Caco-2 (cell line): Measurements from ENCODE around the gene MYH15. TPM values are rescaled to one million over a fixed set of nuclear protein-coding genes. Genes with fewer than 3 reads are reported as not detected.

ENCODE experiments used
- BruUV-seq: library from RNA; stranded (reverse); fragments of 400-500 nt; replicated peaks from 2 replicates; lab custom pipeline; 2021; lab: Mats Ljungman, UMichigan
- CTCF ChIA-PET: fragments of 300-600 bp; sonication (Branson Sonifier 250); formaldehyde crosslinking; loops from one replicate; lab custom pipeline; 2022; ENCODE audit warnings: antibody characterized with exemption; lab: Charles Lee
- POLR2A ChIA-PET: fragments of 300-600 bp; sonication (Branson Sonifier 250); formaldehyde crosslinking; loops from one replicate; lab custom pipeline; 2022; ENCODE audit warnings: antibody characterized with exemption; lab: Charles Lee
- DNase-seq, 2 experiments: peaks; one replicate each; pipeline versions ENCODE4 v3.0.0 to v3.0.0-alpha.2; 2020 to 2022
- H3K27me3 ChIP-seq: replicated peaks from 2 replicates; pipeline ENCODE4 v1.6.0; 2011; ENCODE audit warnings: low read length; ENCODE audit not compliant: control insufficient read depth, insufficient read depth
- H3K36me3 ChIP-seq: 2 replicates; pipeline ENCODE4 v1.5.1; 2011; ENCODE audit warnings: low read length; ENCODE audit not compliant: control insufficient read depth, insufficient read depth
- H3K4me1 ChIP-seq: fragments of 250-450 bp; sonication (Bioruptor Pico); 2 replicates; pipeline ENCODE4 v1.5.1; 2020; ENCODE audit warnings: mild to moderate bottlenecking
- H3K4me3 ChIP-seq: 2 replicates; pipeline ENCODE4 v1.5.1; 2011; ENCODE audit warnings: low read depth, mild to moderate bottlenecking, control low read depth, low read length
- H3K9me3 ChIP-seq: fragments of 250-450 bp; sonication (Bioruptor Pico); 2 replicates; pipeline ENCODE4 v1.5.1; 2020; ENCODE audit warnings: mild to moderate bottlenecking, moderate library complexity
- H3K27ac Mint-ChIP-seq: one replicate; pipeline ENCODE4 v1.8.0; 2022; ENCODE audit warnings: mixed read lengths; ENCODE audit not compliant: unreplicated experiment
- H3K27me3 Mint-ChIP-seq: one replicate; pipeline ENCODE4 v1.8.0; 2022; ENCODE audit warnings: mixed read lengths; ENCODE audit not compliant: insufficient read depth, unreplicated experiment
- H3K36me3 Mint-ChIP-seq: one replicate; pipeline ENCODE4 v1.8.0; 2022; ENCODE audit warnings: mild to moderate bottlenecking, mixed read lengths; ENCODE audit not compliant: insufficient read depth, unreplicated experiment
- H3K4me1 Mint-ChIP-seq: one replicate; pipeline ENCODE4 v1.8.0; 2022; ENCODE audit warnings: low read depth, mixed read lengths; ENCODE audit not compliant: unreplicated experiment
- H3K4me3 Mint-ChIP-seq: one replicate; pipeline ENCODE4 v1.8.0; 2022; ENCODE audit warnings: mild to moderate bottlenecking, moderate library complexity, mixed read lengths; ENCODE audit not compliant: unreplicated experiment
- H3K9me3 Mint-ChIP-seq: one replicate; pipeline ENCODE4 v1.8.0; 2022; ENCODE audit warnings: mixed read lengths; ENCODE audit not compliant: unreplicated experiment
- CTCF ChIP-seq, 2 experiments: fragments of 200-600 bp in 1 of 2; IDR thresholded peaks; 1 replicate in 1 of 2; 2 replicates in 1 of 2; pipeline versions ENCODE4 v1.5.1 to v1.8.0; 2011 to 2022; ENCODE audit warnings: antibody characterized with exemption in 1 of 2, control low read depth in 1 of 2, inconsistent platforms in 1 of 2, low read depth in 1 of 2, low read length in 1 of 2, mild to moderate bottlenecking in 1 of 2, moderate library complexity in 1 of 2; ENCODE audit not compliant: insufficient read depth in 1 of 2, severe bottlenecking in 1 of 2, unreplicated experiment in 1 of 2
- intact Hi-C: fragments of 100-400 bp; cut with micrococcal nuclease; formaldehyde crosslinking; loops from one replicate; pipeline ENCODE4 v1.10.0; 2022; ENCODE audit not compliant: unreplicated experiment
- total RNA-seq: library from RNA; stranded (reverse); gene quantifications from 2 replicates; pipeline ENCODE4 v1.2.3, GENCODE V29; 2022

The MYH15 gene
- total RNA-seq, 1 experiment from 2014 or later, result 0.25 TPM

- Mint-ChIP-seq H3K4me3 (no peak overlapping the region), H3K9me3 (no peaks in the 10 kb centered on the region), H3K27me3 (peaks cover 6% of the 10 kb centered on the region), H3K27ac (no peak overlapping the region), H3K36me3 (no peaks in the 10 kb centered on the region), H3K4me1 (no peaks in the 10 kb centered on the region)
- Histone ChIP-seq H3K36me3 (no peaks in the 10 kb centered on the region), H3K4me3 (no peak overlapping the region), H3K9me3 (no peaks in the 10 kb centered on the region), H3K4me1 (no peaks in the 10 kb centered on the region), H3K27me3 (no peaks in the 10 kb centered on the region; the same call in 1 of the 2 replicates)
- no peak for TF ChIP-seq CTCF (IDR thresholded peaks at IDR 0.05; ENCODE audit: insufficient read depth in 1 of 2, low read depth in 1 of 2, low read length in 1 of 2, severe bottlenecking in 1 of 2, unreplicated experiment in 1 of 2)
- ChIA-PET CTCF (interaction anchor here (1.7 kb wide), 1 partner anchor 10 kb away, joined by 7 read pairs; no protein-coding TSS in a partner anchor), POLR2A (no interaction called here)
- intact Hi-C loops, result loop anchor here (10.0 kb wide), 1 partner anchor 177 kb away; no protein-coding TSS in a partner anchor
- no peak for DNase-seq
- no TSS peak for BruUV-seq
Measured at GRCh38 chr3:108487439-108487838, 23.0 kb downstream of the MYH15 start.

GRCh38 chr3:108486941-108487340 lies 23.5 kb downstream of the MYH15 start:
- no peak for DNase-seq
- TF ChIP-seq CTCF (IDR thresholded peaks at IDR 0.05; ENCODE audit: insufficient read depth in 1 of 2, low read depth in 1 of 2, low read length in 1 of 2, severe bottlenecking in 1 of 2, unreplicated experiment in 1 of 2), result no peak
- Histone ChIP-seq H3K9me3 (no peaks in the 10 kb centered on the region), H3K36me3 (no peaks in the 10 kb centered on the region), H3K4me3 (no peak overlapping the region), H3K27me3 (no peaks in the 10 kb centered on the region; the same call in 1 of the 2 replicates), H3K4me1 (no peaks in the 10 kb centered on the region)
- no peak overlapping the region for H3K27ac Mint-ChIP-seq
- POLR2A ChIA-PET, result no interaction called here
- CTCF ChIA-PET, result interaction anchor here (0.7 to 1.7 kb wide), 2 partner anchors 9 to 64 kb away, joined by 3 to 7 read pairs; no protein-coding TSS in a partner anchor
- intact Hi-C loops, result loop anchor here (10.0 kb wide), 1 partner anchor 178 kb away; no protein-coding TSS in a partner anchor
- H3K27me3 Mint-ChIP-seq, result peaks cover 4% of the 10 kb centered on the region
- no peaks in the 10 kb centered on the region for H3K4me1 Mint-ChIP-seq
- H3K9me3 Mint-ChIP-seq, result no peaks in the 10 kb centered on the region
- H3K36me3 Mint-ChIP-seq, result no peaks in the 10 kb centered on the region
- no TSS peak for BruUV-seq
- H3K4me3 Mint-ChIP-seq, result no peak overlapping the region

GRCh38 chr3:108486338-108486737 lies 24.1 kb downstream of the MYH15 start:
- no peak overlapping the region for H3K4me3 Mint-ChIP-seq
- no peaks in the 10 kb centered on the region for H3K4me1 Mint-ChIP-seq
- no peak overlapping the region for H3K27ac Mint-ChIP-seq
- TF ChIP-seq CTCF (IDR thresholded peaks at IDR 0.05; ENCODE audit: insufficient read depth in 1 of 2, low read depth in 1 of 2, low read length in 1 of 2, severe bottlenecking in 1 of 2, unreplicated experiment in 1 of 2), result no peak
- peaks cover 4% of the 10 kb centered on the region for H3K27me3 Mint-ChIP-seq
- H3K9me3 Mint-ChIP-seq, result no peaks in the 10 kb centered on the region
- POLR2A ChIA-PET, result no interaction called here
- H3K9me3 ChIP-seq, result no peaks in the 10 kb centered on the region
- no peaks in the 10 kb centered on the region for H3K36me3 Mint-ChIP-seq
- H3K4me3 ChIP-seq, result no peak overlapping the region
- CTCF ChIA-PET, result interaction anchor here (0.7 to 1.7 kb wide), 3 partner anchors 9 to 64 kb away, joined by 3 to 7 read pairs (median 3); no protein-coding TSS in a partner anchor
- no peak for DNase-seq
- BruUV-seq, result no TSS peak
- H3K36me3 ChIP-seq, result no peaks in the 10 kb centered on the region
- no peaks in the 10 kb centered on the region for H3K4me1 ChIP-seq
- intact Hi-C loops, result loop anchor here (10.0 kb wide), 1 partner anchor 178 kb away; no protein-coding TSS in a partner anchor
- no peaks in the 10 kb centered on the region; the same call in 1 of the 2 replicates for H3K27me3 ChIP-seq
